Measurements from ENCODE around the gene TMEM187. TPM values are rescaled to one million over a fixed set of nuclear protein-coding genes. Genes with fewer than 3 reads are reported as not detected.

The TMEM187 gene
- total RNA-seq, 1 donor from 2014 or later: 8.6 TPM

DNA sequence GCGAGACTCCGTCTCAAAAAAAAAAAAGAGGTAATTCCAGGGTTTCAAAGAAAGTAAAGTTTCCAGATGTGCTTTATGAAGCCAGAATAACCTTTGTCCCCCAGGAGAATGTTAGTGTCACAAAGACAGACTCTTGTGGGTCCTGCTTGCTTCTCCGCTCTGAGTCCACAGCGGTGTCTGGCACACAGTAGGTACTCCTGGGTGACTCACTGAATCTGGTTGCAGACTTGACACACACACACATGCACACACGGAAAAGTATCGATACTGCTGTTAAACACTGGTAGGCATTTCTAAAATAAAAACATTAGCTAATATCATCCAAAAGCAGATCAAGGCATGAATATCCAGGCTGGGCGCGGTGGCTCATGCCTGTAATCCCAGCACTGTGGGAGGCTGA lies 22.9 kb downstream of the TMEM187 start:
- no peaks in the 10 kb centered on the region for H3K36me3 ChIP-seq
- no peak for TF ChIP-seq POLR2A (IDR thresholded peaks at IDR 0.05)
- TF ChIP-seq, protein P1, sequence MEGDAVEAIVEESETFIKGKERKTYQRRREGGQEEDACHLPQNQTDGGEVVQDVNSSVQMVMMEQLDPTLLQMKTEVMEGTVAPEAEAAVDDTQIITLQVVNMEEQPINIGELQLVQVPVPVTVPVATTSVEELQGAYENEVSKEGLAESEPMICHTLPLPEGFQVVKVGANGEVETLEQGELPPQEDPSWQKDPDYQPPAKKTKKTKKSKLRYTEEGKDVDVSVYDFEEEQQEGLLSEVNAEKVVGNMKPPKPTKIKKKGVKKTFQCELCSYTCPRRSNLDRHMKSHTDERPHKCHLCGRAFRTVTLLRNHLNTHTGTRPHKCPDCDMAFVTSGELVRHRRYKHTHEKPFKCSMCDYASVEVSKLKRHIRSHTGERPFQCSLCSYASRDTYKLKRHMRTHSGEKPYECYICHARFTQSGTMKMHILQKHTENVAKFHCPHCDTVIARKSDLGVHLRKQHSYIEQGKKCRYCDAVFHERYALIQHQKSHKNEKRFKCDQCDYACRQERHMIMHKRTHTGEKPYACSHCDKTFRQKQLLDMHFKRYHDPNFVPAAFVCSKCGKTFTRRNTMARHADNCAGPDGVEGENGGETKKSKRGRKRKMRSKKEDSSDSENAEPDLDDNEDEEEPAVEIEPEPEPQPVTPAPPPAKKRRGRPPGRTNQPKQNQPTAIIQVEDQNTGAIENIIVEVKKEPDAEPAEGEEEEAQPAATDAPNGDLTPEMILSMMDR (IDR thresholded peaks at IDR 0.05): no peak
- no peak for TF ChIP-seq POLR2AphosphoS5 (IDR thresholded peaks at IDR 0.05; ENCODE audit: insufficient read depth in 1 of 2, low read depth in 1 of 2)
- no peak overlapping the region for H3K4me3 ChIP-seq
- no peaks in the 10 kb centered on the region for H3K27me3 ChIP-seq
- no peak for DNase-seq (ENCODE audit: extremely low spot score in 2 of 2)
- no peaks in the 10 kb centered on the region for H3K4me1 ChIP-seq
- intact Hi-C loops (cut with DNase I): no loop called here
- H3K9me3 ChIP-seq: no peaks in the 10 kb centered on the region
- no peak overlapping the region for H3K27ac ChIP-seq

DNA sequence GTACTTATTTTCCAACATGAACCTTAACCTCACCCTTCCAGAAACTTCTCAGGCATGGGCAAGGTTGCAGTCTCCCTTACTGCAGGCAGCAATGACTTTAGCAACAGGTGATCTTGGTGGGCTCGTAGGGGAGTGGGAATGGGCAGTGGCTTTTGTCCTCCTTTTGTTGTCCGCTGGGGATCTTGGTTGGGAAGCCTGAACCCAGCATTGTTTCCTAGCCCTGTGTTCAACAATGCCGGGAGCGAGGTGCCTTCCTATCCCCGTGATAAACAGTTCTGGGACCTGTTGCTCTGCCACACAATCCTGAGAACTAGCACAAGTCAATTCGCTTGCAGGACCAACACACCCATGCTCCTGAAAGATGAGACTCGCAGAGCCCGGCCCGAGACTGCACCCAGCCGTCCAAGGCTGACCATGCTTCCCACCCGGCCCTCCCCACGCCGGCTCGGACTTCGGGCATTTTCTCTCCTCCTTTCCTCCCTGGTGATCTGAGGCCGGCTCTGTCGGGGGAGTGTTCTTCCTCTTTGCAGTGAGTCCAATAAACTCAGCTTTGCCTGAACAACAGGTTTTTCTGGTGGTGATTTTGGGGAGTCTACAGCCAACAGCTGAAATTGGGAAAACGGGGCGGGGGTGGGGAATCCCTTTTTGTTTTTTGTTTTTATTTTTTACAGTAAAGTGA lies 26.9 kb downstream of the TMEM187 start:
- H3K27me3 ChIP-seq: no peaks in the 10 kb centered on the region
- peaks cover 7% of the 10 kb centered on the region for H3K4me1 ChIP-seq
- H3K27ac ChIP-seq: peak overlapping the region; percentile 43
- no peaks in the 10 kb centered on the region for H3K9me3 ChIP-seq
- H3K36me3 ChIP-seq: no peaks in the 10 kb centered on the region
- TF ChIP-seq, protein P1 (IDR thresholded peaks at IDR 0.05): no peak
- TF ChIP-seq POLR2AphosphoS5 (IDR thresholded peaks at IDR 0.05; ENCODE audit: insufficient read depth in 1 of 2, low read depth in 1 of 2) (no peak), POLR2A (IDR thresholded peaks at IDR 0.05) (no peak)
- intact Hi-C loops (cut with DNase I): no loop called here
- no peak overlapping the region for H3K4me3 ChIP-seq
- no peak for DNase-seq (ENCODE audit: extremely low spot score in 2 of 2)

- Histone ChIP-seq H3K36me3 (no peaks in the 10 kb centered on the region), H3K27me3 (no peaks in the 10 kb centered on the region), H3K9me3 (no peaks in the 10 kb centered on the region), H3K4me3 (no peak overlapping the region), H3K4me1 (peaks cover 7% of the 10 kb centered on the region), H3K27ac (peak overlapping the region; percentile 2)
- intact Hi-C loops (cut with DNase I): no loop called here
- no peak for TF ChIP-seq POLR2A (IDR thresholded peaks at IDR 0.05)
- no peak for TF ChIP-seq POLR2AphosphoS5 (IDR thresholded peaks at IDR 0.05; ENCODE audit: insufficient read depth in 1 of 2, low read depth in 1 of 2)
- TF ChIP-seq, protein P1 (IDR thresholded peaks at IDR 0.05): no peak
- DNase-seq (ENCODE audit: extremely low spot score in 2 of 2): no peak
Measured at GRCh38 chrX:154000051-154000450, 27.5 kb downstream of the TMEM187 start.

GRCh38 chrX:154002215-154002719 lies 29.7 kb downstream of the TMEM187 start:
- intact Hi-C loops (cut with DNase I): no loop called here
- peak overlapping the region; percentile 63 for H3K27ac ChIP-seq
- no peaks in the 10 kb centered on the region for H3K9me3 ChIP-seq
- H3K27me3 ChIP-seq: no peaks in the 10 kb centered on the region
- H3K36me3 ChIP-seq: no peaks in the 10 kb centered on the region
- no peak overlapping the region for H3K4me3 ChIP-seq
- peaks cover 7% of the 10 kb centered on the region for H3K4me1 ChIP-seq
- DNase-seq (ENCODE audit: extremely low spot score in 2 of 2): peak in 1 of 2 donors; percentile 83
- TF ChIP-seq POLR2A (IDR thresholded peaks at IDR 0.05) (no peak), POLR2AphosphoS5 (IDR thresholded peaks at IDR 0.05; ENCODE audit: insufficient read depth in 1 of 2, low read depth in 1 of 2) (peak in 1 of 2 donors; percentile 38)
- TF ChIP-seq, protein P1 (IDR thresholded peaks at IDR 0.05): no peak

- no peaks in the 10 kb centered on the region for H3K9me3 ChIP-seq
- no peaks in the 10 kb centered on the region for H3K27me3 ChIP-seq
- no peak for TF ChIP-seq POLR2AphosphoS5 (IDR thresholded peaks at IDR 0.05; ENCODE audit: insufficient read depth in 1 of 2, low read depth in 1 of 2)
- TF ChIP-seq, protein P1 (IDR thresholded peaks at IDR 0.05): no peak
- no peak for TF ChIP-seq POLR2A (IDR thresholded peaks at IDR 0.05)
- intact Hi-C loops (cut with DNase I): no loop called here
- H3K4me3 ChIP-seq: no peak overlapping the region
- H3K27ac ChIP-seq: no peak overlapping the region
- H3K36me3 ChIP-seq: no peaks in the 10 kb centered on the region
- H3K4me1 ChIP-seq: peaks cover 7% of the 10 kb centered on the region
- DNase-seq (ENCODE audit: extremely low spot score in 2 of 2): no peak
Measured at GRCh38 chrX:154004315-154004714, 31.8 kb downstream of the TMEM187 start.
